ENCODE data around the gene SPRN.

Gene SPRN

DNA sequence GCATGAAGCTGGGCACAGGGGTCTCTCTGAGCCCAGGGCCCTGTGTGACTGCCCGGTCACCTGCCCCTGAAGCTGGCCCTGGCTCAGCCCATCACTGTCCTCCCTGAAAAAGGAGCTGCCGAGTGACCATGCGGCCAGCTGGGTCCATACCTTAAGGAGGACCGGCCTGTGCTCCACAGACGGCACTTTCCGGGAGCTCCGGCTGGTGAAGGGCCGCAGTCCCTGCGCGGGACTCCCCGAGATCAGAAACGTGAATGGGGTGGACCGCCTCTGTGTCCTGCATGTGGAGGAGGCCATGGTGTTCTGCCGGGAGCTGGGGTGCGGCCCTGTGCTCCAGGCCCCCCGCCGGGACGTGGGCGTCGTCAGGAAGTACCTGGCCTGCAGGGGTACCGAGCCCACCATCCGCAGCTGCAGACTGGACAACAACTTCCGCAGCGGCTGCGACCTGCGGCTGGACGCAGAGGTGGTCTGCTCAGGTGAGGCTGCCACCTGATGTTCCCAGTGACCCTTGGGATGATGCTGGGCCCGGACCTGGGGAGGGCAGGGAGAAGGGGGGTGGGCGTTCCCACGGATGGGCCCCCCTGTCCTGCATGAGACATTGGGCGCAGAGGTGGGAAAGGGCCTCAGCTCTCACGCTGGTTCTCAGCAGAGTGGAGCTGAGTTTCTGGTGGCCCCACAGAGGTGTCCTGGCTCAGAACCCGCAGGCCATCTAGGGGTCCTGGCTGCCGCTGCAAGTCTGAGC is 32.8 kb upstream of the SPRN start:
- DNase-seq (ENCODE audit: insufficient read length, low spot score) (no peak), FAIRE-seq (no peak)

DNA sequence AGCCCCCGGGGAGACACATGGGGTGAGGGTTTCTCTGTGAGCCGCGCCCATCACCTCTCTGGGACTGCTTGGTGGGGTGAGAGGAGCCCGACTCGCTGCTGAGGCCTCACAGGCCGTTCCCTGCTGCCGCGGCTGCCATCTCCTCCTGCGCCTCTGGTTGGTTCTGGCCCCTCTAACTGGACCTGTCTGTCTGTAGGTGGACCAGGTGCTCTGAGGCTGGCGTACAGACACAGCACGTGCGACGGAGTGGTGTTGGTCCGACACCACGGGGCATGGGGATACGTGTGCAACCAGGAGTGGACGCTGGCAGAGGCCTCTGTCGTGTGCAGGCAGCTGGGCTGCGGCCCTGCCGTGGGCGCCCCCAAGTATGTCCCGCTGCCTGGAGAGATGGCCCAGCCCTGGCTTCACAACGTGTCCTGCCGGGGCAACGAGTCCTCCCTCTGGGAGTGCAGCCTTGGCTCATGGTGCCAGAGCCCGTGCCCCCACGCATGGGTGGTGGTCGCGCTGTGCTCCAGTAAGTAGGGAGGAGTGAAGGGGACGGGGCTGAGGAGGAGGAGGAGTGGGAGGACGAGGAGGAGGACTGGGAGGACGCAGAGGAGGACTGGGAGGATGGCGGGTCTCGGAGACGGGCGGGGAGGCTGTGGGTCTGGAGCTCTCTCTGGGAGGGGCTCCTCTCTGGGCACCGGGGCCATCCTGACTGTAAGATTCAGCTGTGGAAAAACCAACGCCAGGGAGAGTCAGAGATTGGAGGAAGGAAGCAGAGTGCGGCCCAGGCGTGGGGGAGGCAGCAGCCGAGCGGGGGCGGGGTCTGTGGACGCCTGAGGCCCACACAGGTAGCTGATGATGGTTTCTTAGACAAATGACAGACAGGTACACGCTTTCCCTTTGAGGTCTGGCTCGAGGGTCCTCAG is 31.9 kb upstream of the SPRN start:
- FAIRE-seq: no peak
- DNase-seq (ENCODE audit: insufficient read length, low spot score): no peak

DNA sequence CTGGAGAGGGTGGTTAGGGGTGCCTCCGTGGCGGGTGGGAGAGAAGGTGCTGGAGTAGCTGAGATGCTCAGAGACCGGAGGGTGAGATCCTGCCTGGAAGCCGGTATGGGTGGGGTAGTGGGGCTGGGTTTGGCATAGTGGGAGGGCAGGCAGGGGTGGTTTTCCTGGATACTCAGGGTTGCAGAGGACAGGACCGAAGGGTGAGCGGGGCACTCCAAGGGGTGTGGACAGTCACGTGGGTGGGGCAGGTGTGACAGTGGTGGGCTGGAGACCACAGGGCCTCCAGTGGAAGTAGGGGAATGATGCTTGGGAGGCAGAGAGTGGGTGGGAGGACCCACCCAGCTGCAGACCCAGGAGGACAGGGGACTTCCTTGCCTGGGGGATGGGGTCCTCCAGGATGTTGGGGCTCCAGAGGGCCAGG is 31.2 kb upstream of the SPRN start:
- FAIRE-seq: no peak
- DNase-seq (ENCODE audit: insufficient read length, low spot score): no peak

GRCh38 chr10:133455196-133455595 is 30.8 kb upstream of the SPRN start:
- DNase-seq (ENCODE audit: insufficient read length, low spot score) (no peak), FAIRE-seq (no peak)

DNA sequence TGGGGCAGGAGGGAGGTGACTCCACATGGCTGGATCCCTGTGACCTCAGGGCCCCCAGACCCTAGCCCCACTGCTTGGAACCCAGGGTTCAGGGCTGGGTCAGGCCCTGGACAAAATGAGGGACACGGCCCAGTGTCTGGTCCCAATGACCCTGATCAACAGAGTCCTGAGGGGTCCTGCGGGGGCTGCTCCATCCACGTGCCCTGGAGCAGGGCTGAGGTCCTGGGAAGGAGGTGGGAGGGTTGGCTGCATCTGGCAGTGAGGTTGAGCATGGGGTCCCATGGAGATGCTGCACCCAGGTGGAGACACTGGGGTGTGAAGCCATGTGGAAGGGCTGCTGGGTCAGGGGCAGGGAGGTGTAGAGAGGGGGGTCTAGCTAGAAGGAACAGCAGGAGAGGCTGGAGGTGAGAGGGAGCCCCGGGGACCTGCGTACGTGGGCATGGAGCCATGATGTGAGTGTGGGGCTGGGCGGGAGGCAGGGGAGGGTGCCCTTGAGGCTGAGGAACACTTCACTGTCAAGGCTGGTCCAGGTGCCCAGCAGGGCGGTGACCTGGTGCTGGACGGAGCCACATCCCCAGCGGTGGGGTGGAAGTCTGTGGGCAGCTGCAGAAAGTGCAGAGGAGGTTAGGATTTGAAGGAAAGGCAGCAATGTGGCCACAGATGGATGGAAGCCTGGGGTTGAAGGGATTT is 29.9 kb upstream of the SPRN start:
- FAIRE-seq (no peak), DNase-seq (ENCODE audit: insufficient read length, low spot score) (no peak)

DNA sequence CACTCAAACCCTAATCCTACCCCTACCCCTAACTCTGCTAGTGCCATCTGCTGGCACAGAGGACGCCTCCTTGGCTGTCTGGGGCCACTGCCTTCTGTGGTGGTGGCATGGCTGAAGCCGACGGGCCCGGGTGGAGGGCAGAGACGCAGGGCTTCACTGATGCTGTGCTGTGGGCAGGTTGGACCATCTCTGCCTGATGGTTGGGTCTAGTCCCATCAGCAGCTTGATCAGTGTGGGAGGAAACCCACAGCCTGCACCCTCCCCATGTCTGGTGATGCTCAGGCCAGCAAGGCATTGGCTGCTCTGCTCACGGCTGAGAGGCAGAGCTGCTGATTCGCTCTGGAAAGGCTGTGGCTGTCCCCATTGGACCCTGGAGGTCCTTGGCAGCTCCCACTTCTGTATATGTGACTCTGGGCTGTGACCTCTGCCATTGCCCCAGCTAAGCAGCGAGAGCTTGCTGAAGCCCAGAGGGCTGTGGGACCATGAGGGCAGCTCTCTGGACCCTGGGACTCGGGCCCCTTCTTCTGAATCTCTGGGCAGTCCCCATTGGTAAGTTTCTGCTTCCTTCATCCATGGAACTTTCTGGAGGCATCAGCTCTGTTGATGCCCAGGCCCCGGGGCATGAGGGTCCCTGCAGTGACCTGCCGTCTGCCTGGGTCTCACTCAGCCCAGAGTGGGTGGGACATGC is 29.2 kb upstream of the SPRN start, which contains the start of gene SCART1:
SCART1 (plus strand) TSS at position 430 of the 688 bp plus-strand sequence; CDS start at position 483, 53 bp downstream.
- DNase-seq (ENCODE audit: insufficient read length, low spot score): no peak
- no peak for FAIRE-seq

GRCh38 chr10:133452453-133452852 is 28.0 kb upstream of the SPRN start:
- no peak for FAIRE-seq

GRCh38 chr10:133451346-133451745 is 26.9 kb upstream of the SPRN start:
- FAIRE-seq (no peak), DNase-seq (ENCODE audit: insufficient read length, low spot score) (no peak)

More at GRCh38 chr10:133452453-133452852, 28.0 kb upstream of the SPRN start:
- no peak for DNase-seq (ENCODE audit: insufficient read length, low spot score)

GRCh38 chr10:133448120-133448519 is 23.7 kb upstream of the SPRN start:
- FAIRE-seq: no peak
- no peak for DNase-seq (ENCODE audit: insufficient read length, low spot score)

DNA sequence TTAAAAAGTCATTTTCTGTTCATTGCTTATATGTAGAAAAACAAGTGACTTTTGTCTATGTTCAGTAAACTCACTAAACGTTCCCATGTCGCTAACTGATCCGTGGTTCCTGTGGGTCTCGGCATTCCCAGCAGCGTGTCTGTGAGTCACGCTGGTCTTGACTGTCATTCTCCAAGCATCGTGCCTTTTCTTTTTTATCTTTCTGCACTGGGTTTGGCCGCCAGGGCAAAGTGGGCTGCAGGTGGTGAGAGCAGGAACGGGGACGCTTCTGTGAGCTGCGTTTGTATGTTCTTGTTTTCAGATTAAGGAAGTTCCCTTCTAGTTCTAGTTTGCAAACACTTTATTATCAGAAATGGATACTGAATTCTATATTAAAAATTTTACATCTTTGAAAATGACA is 22.6 kb upstream of the SPRN start:
- DNase-seq (ENCODE audit: insufficient read length, low spot score): no peak
- FAIRE-seq: no peak

DNA sequence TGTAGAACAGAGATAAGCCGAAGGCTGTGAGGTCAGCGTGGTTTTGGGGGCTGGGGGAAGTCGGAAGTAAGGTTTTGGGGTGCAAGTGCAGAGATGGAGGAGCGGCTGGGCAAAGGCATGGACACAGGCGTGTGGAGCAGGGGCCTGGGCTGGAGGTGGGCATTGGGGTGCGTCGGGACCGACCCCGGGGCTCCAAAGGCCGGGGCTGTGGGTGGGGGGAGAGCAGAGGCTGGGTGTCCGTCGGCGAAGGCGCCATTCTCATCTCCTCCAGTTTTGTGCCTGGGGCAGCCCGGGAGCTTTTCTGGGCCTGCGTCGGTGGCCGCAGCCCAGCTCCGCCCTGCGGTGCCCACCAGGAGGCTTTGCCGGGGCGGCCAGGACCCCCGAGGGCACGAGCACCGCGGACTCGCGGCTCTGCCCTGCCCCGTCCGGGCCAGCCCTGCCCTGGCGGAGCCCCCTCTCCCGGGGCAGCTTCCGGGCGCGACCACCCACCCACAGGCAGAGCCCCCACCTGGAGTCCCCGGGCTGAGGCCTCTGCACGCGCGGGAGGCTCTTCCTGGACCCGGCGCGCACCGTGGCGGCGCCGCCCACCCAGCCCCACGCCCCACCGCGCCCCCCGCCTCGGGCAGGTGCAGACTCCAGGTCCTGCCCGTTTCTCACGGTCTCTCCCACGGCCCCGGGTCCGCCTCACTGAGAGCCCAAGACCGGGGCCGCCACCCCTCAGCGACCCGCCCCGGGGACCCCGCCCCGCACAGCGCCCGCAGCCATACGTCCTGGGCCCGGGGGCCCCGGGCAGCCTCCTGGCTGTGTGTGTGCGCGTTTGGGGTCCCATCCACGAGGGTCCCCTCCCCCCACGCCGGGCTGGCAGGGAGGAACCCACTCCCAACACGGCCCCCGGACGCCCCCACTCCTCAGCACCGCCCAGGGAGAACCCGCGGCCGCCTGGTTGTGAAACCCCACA is 21.6 kb upstream of the SPRN start:
- FAIRE-seq (no peak), DNase-seq (ENCODE audit: insufficient read length, low spot score) (no peak)

- no peak for DNase-seq (ENCODE audit: insufficient read length, low spot score)
- no peak for FAIRE-seq
Observed at GRCh38 chr10:133445268-133445732, 20.9 kb upstream of the SPRN start.

GRCh38 chr10:133444342-133445267 is 20.2 kb upstream of the SPRN start:
- FAIRE-seq: no peak

DNA sequence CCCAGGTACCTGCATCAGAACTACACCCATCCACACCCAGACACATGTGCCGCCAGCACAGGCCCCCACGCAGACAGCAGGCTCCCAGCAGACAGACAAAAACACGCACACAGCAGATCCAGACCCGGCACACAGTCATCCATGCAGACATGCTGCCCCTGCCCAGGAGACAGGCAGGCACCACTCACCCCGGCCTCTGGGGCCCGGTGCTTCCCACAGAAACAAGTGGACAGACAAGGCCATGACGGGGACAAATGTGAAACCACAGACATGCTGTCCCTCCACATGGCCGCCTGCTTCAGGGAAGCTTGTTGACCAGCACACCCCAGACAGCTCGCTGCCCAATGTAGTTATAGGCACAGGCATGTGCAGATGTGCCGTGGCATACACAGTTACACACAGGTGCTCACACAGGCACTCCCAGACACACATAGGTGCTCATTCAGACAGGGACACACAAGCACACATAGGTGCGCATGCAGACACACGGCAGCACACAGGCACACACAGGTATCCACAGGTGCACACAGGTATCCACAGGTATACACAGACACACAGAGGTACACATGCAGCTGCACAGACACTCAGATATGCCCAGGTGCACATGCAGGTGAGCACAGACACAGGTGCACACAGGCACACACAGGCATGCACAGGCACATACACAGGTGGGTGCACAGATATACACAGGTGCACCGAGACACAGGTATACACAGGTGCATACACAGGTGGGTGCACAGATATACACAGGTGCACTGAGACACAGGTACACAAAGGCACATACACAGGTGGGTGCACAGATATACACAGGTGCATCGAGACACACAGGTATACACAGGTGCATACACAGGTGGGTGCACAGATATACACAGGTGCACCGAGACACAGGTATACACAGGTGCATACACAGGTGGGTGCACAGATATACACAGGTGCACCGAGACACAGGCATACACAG is 18.8 kb upstream of the SPRN start:
- FAIRE-seq (peak; percentile 16), DNase-seq (ENCODE audit: insufficient read length, low spot score) (no peak)

More at GRCh38 chr10:133444342-133445267, 20.2 kb upstream of the SPRN start:
- no peak for DNase-seq (ENCODE audit: insufficient read length, low spot score)

DNA sequence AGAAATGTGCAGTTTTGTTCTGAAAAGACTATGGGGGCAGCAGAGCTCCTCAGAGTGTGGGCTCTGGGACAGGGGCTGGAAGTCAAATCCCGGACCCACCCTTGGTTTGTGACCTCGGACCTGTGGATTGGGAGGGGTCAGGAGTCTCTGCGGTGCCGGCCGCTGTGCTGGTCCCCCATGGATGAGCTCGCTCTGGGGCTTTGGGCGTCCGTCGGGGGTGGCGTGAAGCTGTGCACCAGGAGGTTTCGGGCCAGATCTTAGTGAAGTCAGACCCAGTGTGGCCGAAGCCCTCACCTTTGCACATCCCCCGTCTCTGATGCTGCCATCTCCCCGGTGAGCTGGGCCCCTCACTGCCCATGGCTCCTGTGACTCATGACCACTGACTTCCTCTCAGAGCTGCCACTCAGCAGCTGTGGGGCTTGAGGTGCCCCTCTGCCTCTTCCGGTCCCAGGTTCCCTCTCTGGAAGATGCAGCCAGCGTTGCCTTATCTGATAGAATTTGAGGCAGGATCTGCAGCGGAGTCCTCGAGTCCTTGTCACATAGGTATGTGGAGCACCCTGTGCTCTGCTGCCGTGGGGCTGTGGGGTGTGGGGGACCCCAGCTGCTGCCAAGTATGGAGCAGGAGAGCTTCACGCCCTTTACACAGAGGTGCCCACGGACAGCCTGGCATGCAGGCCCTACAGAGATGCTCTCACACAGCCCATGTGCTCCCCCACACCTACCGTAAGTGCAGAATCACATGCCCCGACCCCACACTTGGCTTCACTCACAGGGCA is 18.0 kb upstream of the SPRN start:
- DNase-seq (ENCODE audit: insufficient read length, low spot score) (no peak), FAIRE-seq (no peak)

DNA sequence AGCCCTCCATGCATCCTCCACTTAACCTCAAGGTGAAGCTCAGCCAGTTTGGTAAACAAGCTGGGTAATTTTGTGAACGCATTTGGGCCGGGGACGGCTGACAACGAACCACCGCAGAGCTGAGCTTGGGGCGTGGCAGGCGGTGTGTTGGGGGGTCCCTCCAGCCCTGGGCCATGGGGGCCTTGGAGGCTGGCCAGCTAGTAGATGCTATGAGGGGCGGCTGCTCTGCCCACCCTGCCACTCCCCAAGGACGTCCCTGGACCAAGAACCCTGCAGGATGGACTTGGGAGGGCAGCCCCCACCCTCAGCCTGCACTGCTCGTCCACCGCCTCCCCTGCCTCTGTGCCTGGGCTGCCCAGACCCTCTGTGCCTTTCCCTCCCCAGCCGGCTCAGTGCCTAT is 17.4 kb upstream of the SPRN start:
- no peak for FAIRE-seq
- no peak for DNase-seq (ENCODE audit: insufficient read length, low spot score)
